ENCODE results near the gene KIFC1.
"Not testable (repeated sequence)": the region's sequence is repeated elsewhere in the genome, so short reads cannot be mapped to it uniquely, and the experiment has no call there.

The KIFC1 gene

DNA sequence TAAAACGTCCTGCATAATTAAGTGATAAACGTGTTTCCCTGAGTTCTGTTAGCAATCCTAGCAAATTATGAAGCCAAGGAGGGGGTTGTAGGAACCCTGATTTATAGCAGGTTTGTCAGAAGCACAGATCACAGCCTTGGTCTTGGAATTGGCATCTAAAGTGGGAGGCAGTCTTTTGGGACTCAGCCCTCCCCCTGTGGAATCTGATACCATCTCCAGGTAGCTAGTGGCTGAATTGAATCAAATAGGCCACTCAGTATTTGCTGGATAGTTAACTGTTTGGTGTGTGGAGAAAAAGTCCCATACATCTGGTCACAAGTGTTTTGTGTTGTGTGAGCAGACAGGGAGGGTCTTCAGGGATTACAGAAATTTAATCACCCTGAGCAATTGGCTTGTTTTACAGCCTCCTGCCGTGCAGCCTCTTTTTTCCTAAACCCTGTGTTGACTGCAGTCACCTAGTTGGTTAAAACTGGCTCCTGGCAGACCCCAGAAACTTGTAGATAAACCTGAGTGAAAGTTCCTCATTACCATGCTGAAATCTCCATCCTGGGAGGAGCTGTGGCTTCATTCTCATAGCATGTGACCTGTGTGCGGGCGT, 19.0 kb upstream of the KIFC1 start:
- in situ Hi-C loops (cut with MboI; ENCODE audit: low pct_unique_long_range_greater_than_20kb, low sequenced_read_pairs), result no loop called here

DNA sequence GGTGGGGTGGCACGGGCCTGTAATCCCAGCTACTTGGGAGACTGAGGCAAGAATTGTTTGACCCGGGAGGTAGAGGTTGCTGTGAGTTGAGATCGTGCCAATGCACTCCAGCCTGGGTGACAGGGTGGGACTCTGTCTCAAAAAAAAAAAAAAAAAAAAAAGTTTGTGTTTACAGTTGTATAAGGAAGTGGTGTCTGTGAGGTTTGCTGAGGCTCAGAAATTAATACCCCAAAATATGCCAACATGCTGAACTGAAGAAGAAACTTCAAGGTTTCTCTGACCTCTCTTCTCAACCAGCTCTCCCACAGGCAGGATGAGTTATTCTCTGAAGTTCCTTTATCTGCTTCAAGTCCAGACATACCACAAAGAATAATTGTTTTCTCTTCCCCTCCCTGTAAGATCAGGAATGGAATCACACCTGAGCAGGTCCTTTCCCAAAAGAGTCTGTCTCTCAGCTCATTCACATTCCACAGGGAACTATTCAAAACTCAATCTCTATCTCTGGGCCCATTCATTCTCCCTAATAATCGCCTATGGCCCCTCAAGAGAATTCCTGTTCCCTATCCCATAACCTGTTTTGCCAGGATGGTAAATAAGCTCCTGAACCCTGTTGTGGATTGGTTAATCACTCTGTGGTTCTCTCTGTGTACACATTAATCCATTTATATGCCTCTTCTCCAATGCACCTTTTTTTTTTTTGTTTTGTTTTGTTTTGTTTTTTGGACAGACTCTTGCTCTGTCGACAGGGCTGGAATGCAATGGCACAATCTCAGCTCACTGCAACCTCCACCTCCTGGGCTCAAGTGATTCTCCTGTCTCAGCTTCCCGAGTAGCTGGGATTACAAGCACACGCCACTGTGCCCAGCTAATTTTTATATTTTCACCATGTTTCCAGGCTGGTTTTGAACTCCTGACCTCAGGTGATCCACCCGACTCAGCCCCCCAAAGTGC, 17.4 kb upstream of the KIFC1 start:
- DNase-seq, result no peak
- in situ Hi-C loops (cut with MboI; ENCODE audit: low pct_unique_long_range_greater_than_20kb, low sequenced_read_pairs), result no loop called here

More for the DNA sequence above, 19.0 kb upstream of the KIFC1 start:
- DNase-seq, result no peak

DNA sequence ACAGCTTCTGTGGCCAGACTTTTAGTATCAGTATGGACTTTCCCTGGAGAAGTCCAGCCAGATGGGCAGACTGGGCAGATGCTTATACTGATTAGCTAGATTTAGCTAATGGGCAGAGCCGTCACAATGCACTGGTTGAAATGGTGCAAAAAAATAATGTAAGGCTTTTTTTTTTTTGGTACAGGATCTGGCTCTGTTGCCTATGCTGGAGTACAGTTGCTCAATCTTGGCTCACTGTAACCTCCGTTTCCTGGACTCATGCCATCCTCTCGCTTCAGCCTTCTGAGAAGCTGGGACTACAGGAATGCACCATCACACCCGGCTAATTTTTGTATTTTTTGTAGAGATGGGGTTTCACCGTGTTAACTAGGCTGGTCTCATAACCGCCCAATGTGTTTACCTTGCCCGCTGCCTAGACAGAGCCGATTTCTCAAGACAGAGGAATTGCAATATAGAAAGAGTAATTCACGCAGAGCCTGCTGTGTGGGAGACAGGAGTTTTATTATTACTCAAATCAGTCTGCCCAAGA, 16.4 kb upstream of the KIFC1 start:
- DNase-seq, result peak; percentile 52
- in situ Hi-C loops (cut with MboI; ENCODE audit: low pct_unique_long_range_greater_than_20kb, low sequenced_read_pairs), result no loop called here

DNA sequence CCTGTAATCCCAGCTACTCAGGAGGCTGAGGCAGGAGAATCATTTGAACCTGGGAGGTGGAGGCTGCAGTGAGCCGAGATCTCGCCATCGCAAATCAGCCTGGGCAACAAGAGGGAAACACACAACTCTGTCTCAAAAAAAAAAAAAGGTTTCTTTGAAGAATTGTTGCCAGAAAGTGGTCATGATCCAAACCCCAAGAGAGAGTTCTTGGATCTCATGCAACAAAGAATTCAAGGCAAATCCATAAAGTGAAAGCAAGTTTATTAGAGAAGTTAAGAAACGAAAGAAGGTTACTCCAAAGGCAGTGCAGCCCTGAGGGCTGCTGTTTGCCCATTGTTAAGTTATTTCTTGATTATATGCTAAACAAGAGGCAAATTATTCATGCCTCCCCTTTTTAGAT, 14.5 kb upstream of the KIFC1 start:
- in situ Hi-C loops (cut with MboI; ENCODE audit: low pct_unique_long_range_greater_than_20kb, low sequenced_read_pairs), result no loop called here

DNA sequence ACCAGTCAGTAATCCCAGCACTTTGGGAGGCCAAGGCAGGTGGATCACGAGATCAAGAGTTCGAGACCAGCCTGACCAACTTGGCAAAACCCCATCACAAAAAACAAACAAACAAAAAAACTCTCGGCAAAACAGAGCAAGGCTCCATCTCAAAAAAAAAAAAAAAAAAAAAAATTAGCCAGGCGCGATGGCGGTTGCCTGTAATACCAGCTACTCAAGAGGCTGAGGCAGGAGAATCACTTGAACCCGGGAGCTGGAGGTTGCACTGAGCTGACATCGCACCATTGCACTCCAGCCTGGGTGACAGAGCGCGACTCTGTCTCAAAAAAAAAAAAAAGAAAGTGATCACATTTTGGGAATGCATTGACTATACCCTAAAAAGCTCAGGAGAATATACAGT, 12.4 kb upstream of the KIFC1 start:
- in situ Hi-C loops (cut with MboI; ENCODE audit: low pct_unique_long_range_greater_than_20kb, low sequenced_read_pairs); DNase-seq: not testable (repeated sequence)

More for the DNA sequence above, 14.5 kb upstream of the KIFC1 start:
- DNase-seq, result no peak

DNA sequence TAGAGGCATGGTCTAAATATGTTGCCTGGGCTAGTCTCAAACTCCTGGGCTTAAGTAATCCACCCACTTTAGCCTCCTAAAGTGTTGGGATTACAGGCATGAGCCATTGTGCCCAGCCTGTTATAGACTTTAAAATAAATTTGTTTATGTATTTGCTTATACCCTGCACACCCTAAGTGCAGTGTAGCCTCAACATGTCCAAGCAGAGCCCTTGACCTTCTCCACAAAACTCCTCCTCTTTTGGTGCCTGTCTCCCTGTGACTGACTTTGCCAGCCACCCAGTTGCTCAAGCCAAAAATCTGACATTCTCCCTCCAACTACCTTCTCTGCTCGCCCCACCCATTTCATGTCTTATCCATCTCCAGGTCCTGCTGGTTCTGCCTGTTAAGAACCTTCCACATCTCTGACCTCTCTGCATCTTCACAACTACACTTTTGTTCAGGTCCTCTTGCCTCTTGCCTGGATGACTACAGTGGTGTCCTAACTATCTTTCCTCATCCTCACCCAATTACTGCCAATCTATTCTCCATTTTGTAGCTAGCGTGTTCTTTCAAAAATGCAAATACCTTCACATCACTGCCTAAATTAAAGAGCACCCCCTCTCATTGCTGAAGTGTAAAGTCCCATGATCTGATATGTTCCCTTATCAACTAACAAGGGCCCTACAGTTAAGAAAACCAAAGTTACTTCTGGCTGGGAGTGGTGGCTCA, 11.2 kb upstream of the KIFC1 start:
- in situ Hi-C loops (cut with MboI; ENCODE audit: low pct_unique_long_range_greater_than_20kb, low sequenced_read_pairs), result no loop called here
- DNase-seq, result no peak

DNA sequence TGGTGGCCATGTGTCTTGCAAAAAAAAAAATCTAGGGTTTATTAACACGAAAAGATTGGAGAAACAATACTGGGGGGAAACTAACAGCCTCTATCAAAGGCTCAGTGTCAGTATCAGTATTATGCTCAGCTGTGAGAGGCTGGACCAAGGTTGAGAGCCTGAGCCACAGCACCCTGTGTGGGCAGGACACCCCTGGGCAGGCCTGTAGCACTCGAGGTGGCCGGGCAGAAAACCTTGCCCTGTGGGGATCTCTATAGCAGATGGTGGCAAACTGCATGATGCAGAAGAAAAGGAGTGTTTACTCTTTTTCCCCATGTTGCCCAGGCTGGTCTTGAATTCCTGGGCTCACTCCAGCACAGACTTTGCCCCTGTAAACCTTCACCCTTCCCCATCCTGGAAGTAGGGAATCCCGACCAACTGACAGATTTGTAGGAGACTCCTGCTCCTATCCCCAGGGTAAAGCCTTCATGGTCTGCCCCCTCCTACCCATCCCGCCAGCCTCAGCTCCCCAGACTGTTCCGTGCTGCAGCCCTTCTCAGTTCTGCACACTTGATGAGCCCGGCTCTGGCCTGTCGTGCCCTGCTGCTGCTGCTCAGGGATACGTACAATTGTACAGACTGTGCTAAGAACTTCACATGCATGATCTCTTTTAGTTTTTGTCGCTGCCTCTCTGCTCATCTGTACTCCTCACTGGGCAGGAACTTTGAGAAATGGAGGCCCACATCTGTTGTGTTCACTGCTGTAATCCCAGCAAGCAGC, 8.0 kb upstream of the KIFC1 start:
- in situ Hi-C loops (cut with MboI; ENCODE audit: low pct_unique_long_range_greater_than_20kb, low sequenced_read_pairs), result no loop called here
- no peak for DNase-seq

DNA sequence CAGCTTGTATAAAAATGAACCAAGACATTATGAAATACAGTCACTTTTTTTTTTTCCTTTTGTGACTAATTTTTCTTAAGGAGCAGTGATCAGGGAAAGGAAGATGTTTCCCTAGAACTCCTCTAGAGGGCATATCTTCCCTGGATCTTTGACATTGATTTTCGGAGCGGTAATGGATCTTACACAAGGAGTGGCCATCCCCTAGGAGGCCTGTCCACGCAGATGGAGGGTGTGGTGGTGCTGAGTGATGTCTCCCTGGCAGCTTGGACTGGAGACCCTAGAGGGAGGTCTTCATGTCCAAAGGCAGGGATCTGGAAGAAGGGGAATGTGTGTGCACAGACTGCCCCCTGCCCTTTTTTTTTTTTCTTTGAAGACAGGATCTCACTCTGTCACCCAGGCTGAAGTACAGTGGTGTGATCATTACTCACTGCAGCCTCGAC, 7.0 kb upstream of the KIFC1 start:
- peak; percentile 28 for DNase-seq
- in situ Hi-C loops (cut with MboI; ENCODE audit: low pct_unique_long_range_greater_than_20kb, low sequenced_read_pairs), result no loop called here

DNA sequence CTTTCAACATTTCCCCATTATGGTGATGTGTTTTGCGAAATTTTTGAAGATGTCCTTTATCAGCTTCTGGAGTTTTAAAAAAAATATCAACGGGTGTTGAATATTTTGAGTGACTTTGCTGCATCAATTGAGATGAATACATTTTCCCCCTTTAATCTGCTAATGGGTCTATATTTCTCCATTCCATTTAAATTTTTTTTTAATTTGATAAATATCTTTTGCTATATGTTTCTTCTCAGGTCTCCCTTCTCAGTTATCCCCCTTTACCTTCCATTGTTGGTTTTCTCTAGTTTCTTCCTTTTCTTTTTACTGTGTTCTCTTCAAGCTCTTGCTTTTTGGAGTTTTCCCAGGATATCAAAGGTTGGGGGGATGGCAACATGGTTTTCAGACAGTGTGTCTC, 1.4 kb upstream of the KIFC1 start:
- DNase-seq, result no peak
- in situ Hi-C loops (cut with MboI; ENCODE audit: low pct_unique_long_range_greater_than_20kb, low sequenced_read_pairs), result no loop called here

DNA sequence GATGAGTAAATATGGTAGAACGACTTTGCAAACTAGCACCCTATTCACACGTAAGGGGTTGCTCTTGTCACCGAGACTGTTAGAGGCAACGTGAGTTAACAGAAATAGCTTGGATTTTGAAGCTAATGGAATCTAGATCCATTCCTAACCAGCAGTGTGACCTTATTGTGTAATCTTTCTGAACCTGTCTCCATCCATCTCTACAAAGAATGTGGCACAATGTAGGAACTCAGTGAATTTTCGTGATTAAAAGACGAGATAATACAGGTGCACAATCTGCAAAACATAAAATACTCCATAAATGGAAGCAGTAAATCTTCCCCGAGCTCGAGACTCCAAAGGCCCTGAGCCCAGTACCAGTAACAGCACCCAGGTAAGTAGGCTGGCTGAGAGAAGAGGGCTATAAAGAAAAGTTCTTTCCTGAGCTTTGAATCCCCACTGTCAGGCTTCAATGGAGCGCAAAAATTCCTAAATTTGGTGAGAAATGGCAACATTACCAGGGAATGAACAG, 801 bp upstream of the KIFC1 start:
- in situ Hi-C loops (cut with MboI; ENCODE audit: low pct_unique_long_range_greater_than_20kb, low sequenced_read_pairs), result no loop called here
- no peak for DNase-seq

DNA sequence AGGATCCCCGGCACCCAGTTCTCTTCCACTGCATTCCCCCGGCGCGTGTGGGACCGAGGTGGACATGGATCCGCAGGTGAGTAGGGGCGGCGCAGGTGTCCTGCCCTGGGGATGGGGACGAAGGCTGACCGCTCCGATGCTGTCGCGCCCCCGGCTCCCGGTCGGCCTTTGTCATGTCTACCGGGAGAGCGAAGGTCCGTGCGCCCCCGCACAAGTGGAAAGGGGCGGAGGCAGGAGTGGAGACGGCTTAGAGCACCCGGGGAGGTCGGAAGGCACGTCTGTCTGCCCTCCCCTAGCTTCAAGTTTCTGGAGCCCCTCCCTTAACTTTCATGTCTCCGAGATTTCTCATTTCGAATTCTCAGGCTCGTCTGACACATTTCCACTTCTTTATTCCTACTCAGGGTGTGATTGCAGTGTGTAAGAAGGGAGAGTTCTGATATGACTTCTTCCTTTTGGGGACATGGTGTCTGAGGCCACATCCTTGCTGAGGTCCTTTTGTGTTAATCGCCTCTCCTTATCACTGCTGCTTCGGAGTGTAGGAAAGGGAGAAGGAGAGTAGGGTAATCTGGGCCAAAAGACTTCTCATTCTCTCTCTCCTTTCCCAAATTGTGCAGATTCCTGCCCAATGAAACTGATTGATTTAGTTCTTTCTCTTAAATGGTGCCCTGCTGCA, 435 bp downstream of the KIFC1 start:
- in situ Hi-C loops (cut with MboI; ENCODE audit: low pct_unique_long_range_greater_than_20kb, low sequenced_read_pairs), result no loop called here
- peak; percentile 45 for DNase-seq

DNA sequence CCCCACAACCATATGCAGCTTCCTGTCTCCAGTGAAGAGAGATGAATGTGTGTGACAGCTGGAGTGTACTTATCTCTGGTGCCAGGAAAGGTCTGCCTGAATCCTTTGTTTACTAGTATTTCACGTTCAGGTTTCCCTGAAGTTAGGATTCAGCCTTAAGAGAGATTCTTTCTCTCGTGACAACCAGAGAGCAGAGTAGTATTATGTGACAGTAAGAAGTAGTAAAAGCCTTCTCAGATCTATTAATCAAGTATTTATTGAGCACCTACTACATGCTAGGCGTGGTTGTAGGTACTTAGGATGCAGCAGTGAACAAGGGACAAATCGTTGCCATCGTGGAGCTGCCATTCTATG, 949 bp downstream of the KIFC1 start:
- no peak for DNase-seq
- in situ Hi-C loops (cut with MboI; ENCODE audit: low pct_unique_long_range_greater_than_20kb, low sequenced_read_pairs), result no loop called here

DNA sequence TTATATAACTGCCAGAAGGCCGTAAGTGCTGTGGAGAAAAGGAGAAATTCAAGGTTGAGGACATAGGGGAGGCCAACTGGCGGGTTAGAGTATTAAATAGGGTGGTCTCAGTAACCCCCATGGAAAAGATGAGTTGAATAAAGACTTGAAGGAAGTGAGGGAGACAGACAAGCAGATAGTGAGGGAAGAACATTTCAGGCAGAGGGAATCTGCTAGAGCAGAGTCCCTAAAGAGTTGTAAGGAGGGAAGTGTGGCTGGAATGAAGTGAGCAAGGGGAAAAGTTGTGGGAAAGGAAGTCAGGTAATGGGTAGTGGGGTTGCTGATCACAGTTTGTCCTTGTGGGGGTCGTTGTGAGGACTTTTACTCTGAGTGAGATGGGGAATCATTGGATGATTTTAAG, 1.4 kb downstream of the KIFC1 start:
- no peak for DNase-seq
- in situ Hi-C loops (cut with MboI; ENCODE audit: low pct_unique_long_range_greater_than_20kb, low sequenced_read_pairs), result no loop called here

DNA sequence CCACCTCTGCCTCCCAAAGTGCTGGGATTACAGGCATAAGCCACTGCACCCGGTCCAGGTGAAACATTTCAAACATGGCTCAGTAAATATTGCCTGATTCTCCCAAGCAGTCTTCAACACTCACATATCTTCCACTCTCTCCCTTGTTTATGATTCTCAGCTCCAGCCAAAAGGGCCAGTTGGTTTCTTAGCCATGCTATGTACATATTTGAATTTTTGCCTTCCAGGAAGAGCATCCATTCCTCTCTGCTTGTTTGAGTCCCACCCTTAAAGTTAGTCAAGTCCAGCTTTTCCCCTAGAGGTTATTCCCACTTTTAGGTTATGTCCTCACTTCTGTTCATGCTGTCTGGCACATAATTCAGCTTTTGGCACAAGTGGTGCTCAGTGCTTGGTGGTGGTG, 5.9 kb downstream of the KIFC1 start:
- no peak for DNase-seq
- in situ Hi-C loops (cut with MboI; ENCODE audit: low pct_unique_long_range_greater_than_20kb, low sequenced_read_pairs), result no loop called here

DNA sequence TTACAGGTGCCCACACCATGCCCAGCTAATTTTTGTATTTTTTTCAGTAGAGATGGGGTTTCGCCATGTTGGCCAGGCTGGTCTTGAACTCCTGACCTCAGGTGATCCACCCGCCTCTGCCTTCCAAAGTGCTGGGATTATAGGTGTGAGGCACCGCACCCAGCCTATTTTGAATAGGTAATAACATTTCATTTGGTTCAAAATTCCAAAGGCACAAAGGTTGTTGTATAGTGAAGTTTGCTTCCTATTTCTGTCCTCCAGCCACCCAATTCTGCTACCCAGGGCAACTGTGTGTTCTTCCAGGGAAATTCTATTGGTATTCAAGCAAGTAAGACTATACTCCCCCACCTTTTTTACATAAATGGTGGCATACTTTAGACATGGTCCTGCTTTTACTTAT, 7.0 kb downstream of the KIFC1 start:
- DNase-seq; in situ Hi-C loops (cut with MboI; ENCODE audit: low pct_unique_long_range_greater_than_20kb, low sequenced_read_pairs): not testable (repeated sequence)

DNA sequence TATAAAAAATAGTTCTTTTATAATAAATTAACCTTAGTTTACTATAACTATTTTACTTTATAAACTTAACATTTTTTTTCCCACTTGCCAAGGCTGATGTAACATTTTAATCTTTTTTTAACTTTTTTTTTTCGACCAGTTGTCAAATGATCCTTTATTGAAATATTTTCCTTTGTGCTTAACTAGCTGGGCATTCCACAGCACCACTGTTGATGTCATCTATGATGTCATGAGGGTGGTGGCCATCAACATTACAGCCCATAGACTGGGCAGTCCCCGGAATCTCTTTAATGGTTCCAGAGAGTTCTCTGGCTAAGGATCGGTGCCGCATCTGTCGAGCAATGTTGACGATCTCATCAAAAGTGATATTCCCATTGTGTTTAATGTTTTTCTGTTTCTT, 8.3 kb downstream of the KIFC1 start:
- DNase-seq, result not testable (repeated sequence)
- in situ Hi-C loops (cut with MboI; ENCODE audit: low pct_unique_long_range_greater_than_20kb, low sequenced_read_pairs), result loop anchor here (10.0 kb wide), 1 partner anchor 125 kb away; the partner anchor contains the start of genes B3GALT4, RPS18 and VPS52

DNA sequence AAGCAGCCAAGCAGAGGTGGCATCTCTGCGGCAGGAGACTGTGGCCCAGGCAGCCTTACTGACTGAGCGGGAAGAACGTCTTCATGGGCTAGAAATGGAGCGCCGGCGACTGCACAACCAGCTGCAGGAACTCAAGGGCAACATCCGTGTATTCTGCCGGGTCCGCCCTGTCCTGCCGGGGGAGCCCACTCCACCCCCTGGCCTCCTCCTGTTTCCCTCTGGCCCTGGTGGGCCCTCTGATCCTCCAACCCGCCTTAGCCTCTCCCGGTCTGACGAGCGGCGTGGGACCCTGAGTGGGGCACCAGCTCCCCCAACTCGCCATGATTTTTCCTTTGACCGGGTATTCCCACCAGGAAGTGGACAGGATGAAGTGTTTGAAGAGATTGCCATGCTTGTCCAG, 13.3 kb downstream of the KIFC1 start:
- in situ Hi-C loops (cut with MboI; ENCODE audit: low pct_unique_long_range_greater_than_20kb, low sequenced_read_pairs), result loop anchor here (10.0 kb wide), 1 partner anchor 130 kb away; the partner anchor contains the start of genes B3GALT4, RPS18 and VPS52
- no peak for DNase-seq

DNA sequence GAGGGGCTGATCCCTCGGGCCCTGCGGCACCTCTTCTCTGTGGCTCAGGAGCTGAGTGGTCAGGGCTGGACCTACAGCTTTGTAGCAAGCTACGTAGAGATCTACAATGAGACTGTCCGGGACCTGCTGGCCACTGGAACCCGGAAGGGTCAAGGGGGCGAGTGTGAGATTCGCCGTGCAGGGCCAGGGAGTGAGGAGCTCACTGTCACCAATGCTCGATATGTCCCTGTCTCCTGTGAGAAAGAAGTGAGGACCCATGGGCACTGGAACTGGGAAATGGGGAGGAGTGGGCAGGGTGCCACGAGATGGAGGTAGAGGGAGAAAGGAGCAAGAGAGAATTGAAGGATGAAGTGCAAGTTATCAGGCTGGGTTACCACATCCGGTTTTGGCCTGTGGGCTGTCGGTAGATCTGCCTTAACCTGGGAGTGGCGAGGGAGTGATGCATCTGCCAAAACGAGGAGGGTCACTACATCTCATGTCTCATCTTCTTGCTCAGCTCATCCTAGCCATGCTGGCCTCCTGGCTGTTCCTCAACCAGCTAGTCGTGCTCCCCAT, 13.8 kb downstream of the KIFC1 start:
- in situ Hi-C loops (cut with MboI; ENCODE audit: low pct_unique_long_range_greater_than_20kb, low sequenced_read_pairs), result loop anchor here (10.0 kb wide), 1 partner anchor 131 kb away; the partner anchor contains the start of genes B3GALT4, RPS18 and VPS52
- DNase-seq, result no peak
